COLO668 (cell line): Measurements from ENCODE around the gene LMAN2L.
A peak's percentile ranks its signal among the peaks of the same experiment; 100 is the strongest.
"Not testable (repeated sequence)": the region's sequence is repeated elsewhere in the genome, so short reads cannot be mapped to it uniquely, and the experiment has no call there.

ENCODE experiments used
- DNase-seq: peaks from one replicate; lab custom pipeline; 2025; ENCODE audit not compliant: unreplicated experiment; lab: John Stamatoyannopoulos, UW

The LMAN2L gene

GRCh38 chr2:96687711-96688640, 51.9 kb downstream of the LMAN2L start:
- no peak for DNase-seq

- peak; percentile 11 for DNase-seq
Measured at GRCh38 chr2:96687266-96687665, 52.6 kb downstream of the LMAN2L start.

- peak; percentile 86 for DNase-seq
Measured at GRCh38 chr2:96685577-96686459, 54.0 kb downstream of the LMAN2L start.

- DNase-seq: no peak
Measured at GRCh38 chr2:96684883-96685576, 54.8 kb downstream of the LMAN2L start.

DNA sequence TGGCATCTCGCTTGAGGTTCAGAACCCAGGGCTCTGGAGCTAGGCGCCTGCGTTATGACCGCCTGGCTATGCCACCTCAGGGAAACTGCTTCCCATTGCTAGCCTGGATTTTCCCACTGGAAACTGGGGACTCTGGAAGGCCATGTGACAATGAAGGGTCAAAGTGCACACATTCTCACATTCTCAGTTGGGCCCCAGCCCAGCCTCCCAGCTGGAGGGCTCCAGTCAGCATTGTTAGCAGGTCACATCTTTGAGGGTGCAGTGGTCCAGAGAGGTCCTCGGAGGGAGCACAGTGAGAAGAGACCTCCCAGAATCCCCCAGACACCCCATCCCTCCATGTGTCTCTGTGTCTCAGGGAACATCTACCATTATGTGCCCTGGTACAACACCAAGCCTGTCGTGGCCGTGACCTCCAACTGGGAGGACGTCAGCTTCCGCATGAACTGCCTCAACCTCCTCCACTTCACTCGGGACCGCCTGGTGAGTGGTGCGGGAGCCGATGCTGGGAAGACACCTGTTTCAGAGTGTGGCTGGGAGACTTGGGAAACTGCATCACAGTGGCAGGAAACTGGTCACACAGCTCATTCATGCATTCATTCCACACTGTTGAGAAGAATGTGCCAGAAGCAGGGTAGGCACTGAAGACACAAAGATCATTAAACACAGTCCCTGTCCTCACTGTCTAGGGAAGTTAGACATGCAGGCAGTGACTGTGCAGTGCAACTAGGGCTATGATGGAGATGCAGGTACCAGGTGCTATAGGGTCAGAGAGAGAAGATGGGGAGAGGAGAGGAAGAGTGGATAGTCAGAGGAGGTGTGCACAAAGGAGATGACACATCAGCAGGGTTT, 55.7 kb downstream of the LMAN2L start:
- no peak for DNase-seq

- DNase-seq: no peak
Measured at GRCh38 chr2:96683307-96683706, 56.6 kb downstream of the LMAN2L start.

DNA sequence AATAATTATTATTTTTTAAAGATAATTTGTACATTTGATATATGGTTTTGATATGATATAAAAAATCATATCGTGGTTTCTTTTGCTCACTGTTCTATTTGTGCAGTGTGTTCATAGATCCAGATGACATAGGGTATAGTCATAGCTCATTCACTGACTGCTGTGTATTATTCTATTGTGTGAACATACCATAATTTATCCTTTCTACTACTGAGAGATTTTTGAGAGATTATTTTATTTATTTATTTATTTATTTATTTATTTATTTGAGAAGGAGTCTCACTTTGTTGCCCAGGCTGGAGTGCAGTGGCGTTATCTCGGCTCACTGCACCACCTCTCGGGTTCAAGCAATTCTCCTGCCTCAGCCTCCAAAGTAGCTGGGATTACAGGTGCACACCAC, 58.3 kb downstream of the LMAN2L start:
- no peak for DNase-seq

GRCh38 chr2:96680561-96681141, 59.2 kb downstream of the LMAN2L start:
- no peak for DNase-seq

GRCh38 chr2:96679848-96680247, 60.0 kb downstream of the LMAN2L start:
- no peak for DNase-seq

GRCh38 chr2:96669539-96670215, 70.2 kb downstream of the LMAN2L start:
- no peak for DNase-seq

- DNase-seq: no peak
Measured at GRCh38 chr2:96668771-96669170, 71.1 kb downstream of the LMAN2L start.

GRCh38 chr2:96665717-96666116, 74.1 kb downstream of the LMAN2L start:
- not testable (repeated sequence) for DNase-seq

DNA sequence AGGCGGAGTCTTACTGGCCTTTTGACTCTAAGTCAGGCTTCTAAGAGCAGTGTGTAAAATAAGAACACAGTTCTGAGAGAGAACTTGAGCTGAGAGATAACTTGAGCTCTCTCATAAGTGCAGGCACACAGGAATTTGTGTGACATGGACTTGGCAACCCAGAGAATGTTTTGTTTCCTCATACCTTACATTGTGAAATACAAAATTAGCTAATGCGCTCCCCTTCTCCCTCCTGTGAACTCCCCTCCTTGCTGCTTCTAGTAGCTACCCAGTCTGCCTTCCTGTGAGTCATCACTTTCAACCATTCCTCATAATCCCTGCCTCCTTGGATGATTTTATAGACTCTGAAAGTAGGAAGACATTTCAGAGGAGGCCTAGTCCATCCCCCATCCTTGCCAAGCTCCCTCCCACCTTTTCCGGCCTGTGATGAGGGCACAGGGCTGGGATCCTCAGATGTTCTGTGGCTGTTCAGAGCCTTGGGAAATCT, 74.7 kb downstream of the LMAN2L start:
- DNase-seq: no peak

DNA sequence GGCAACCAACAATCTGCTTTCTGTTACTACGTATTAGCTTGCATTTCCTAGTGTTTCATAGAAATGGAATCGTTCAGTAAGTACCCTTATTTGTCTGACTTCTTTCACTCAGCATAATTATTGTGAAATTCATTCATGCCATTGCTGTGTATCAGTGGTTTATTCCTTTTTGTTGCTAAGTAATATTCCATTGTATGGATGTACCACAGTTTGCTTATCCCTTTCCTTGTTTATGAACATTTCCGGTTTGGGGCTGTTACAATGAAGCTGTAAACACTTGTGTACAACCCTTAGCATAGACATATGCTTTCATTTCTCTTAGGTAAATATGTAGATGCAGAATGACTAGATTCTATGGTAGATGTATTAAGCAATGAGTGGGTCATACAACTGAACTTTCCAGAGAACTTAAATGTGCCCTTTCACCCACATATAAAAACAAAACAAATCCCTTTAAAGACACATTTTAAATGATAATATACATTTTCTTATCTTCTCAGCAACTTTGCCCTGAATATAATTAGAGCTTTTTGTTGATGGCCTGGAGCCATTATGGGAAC, 75.4 kb downstream of the LMAN2L start:
- no peak for DNase-seq

GRCh38 chr2:96663829-96664228, 76.0 kb downstream of the LMAN2L start:
- DNase-seq: no peak

DNA sequence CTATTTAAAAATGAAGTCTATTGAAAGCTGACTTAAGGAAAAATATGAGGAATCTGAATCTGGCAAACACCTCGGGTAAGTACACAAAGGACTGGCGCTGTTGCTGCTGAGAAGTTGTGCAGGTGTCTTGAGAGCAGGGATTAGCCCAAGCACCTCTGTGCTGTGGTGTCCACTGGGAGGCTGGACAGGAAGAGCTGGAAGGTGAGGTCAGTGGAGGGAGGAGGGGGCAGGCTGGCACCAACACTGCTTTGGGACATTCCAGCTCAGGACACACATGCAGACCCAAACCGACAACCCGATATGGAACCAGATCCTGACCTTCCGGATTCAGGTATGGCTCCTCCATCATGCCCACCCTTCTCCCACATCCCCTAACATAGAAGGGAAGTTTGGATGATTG, 76.7 kb downstream of the LMAN2L start:
- no peak for DNase-seq

DNA sequence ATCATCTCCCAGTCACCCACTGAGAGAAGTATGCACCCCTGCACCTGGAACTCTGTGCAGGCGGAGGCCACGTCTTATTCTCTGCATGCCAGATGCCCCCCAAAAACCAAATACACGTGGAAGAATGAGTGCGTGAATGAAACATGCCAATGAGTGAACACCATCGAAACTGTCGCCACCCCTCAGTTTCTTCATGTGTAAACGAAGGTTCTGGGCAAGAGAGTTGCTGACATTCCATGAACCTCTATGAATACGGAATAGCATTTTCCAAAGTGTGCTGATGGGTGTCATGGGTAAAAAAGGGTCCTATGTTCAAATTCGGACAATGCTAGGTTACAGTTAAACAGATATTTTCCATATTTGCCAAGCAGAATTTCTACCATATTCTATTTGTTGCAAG, 77.5 kb downstream of the LMAN2L start:
- no peak for DNase-seq

GRCh38 chr2:96661324-96661723, 78.5 kb downstream of the LMAN2L start:
- no peak for DNase-seq

GRCh38 chr2:96656540-96656939, 83.3 kb downstream of the LMAN2L start:
- no peak for DNase-seq
